Right lobe of liver (tissue), 4 donors: ENCODE data around the gene PRKCA.

ENCODE experiments used
- POLR2A ChIP-seq: fragments of 450-650 bp; IDR thresholded peaks from one replicate; pipeline ENCODE4 v1.6.1; 2017; ENCODE audit warnings: antibody characterized with exemption, mild to moderate bottlenecking
- TF ChIP-seq, protein P1 (sequence below), 4 donors: fragments of 200-600 bp in 3 of 4; fragments of 450-650 bp in 1 of 4; IDR thresholded peaks; one replicate each; pipeline versions ENCODE4 v1.5.1 to v1.8.0; 2016 to 2022; ENCODE audit warnings: antibody characterized with exemption in 4 of 4, mild to moderate bottlenecking in 2 of 4
- donor health status: DM: no; HTN: no; CAD: no.
- donor health status: DM: no; HTN: no; CAD: no.
- donor health status: DM: no; HTN: yes; CAD: no.

DNA sequence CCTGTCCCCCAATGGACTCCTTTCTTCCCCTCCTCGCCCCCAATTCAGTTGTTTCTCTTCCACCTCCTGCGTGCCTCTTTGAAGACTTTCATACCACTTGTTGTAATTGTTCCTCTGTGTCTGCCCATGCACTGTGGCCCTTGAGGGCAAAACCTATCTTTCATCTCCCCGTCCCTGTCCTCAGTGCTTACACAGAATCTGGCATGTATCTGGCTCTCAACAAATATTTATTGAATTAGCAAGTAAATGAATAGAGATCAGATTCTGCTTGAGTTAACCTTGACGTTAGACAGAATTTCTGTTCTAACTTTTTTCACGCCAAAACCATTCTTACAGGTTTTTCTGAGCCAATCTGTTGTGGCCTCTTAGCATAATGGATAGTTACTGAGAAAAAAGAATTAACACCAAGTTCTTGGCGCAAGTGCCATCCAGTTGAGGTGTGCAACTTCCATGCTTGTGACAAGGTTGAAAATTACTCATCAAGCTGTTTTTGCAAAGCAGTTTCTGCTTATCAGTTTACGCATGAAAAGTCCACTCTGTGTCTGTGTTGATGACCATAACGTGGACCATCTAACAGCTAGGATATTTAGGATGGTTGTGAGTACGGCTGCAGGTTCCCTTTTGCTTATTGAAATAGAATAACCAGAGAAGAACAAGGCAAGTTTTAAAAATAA, 215.1 kb downstream of the PRKCA start:
- TF ChIP-seq, protein P1, sequence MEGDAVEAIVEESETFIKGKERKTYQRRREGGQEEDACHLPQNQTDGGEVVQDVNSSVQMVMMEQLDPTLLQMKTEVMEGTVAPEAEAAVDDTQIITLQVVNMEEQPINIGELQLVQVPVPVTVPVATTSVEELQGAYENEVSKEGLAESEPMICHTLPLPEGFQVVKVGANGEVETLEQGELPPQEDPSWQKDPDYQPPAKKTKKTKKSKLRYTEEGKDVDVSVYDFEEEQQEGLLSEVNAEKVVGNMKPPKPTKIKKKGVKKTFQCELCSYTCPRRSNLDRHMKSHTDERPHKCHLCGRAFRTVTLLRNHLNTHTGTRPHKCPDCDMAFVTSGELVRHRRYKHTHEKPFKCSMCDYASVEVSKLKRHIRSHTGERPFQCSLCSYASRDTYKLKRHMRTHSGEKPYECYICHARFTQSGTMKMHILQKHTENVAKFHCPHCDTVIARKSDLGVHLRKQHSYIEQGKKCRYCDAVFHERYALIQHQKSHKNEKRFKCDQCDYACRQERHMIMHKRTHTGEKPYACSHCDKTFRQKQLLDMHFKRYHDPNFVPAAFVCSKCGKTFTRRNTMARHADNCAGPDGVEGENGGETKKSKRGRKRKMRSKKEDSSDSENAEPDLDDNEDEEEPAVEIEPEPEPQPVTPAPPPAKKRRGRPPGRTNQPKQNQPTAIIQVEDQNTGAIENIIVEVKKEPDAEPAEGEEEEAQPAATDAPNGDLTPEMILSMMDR (IDR thresholded peaks at IDR 0.05), result no peak
- no peak for TF ChIP-seq POLR2A
